NK-92 (cell line): ENCODE data around the gene KCNQ1.

Experiments used
- DNase-seq: peaks from one replicate; lab custom pipeline; 2025; ENCODE audit not compliant: unreplicated experiment; lab: John Stamatoyannopoulos, UW

KCNQ1 gene

GRCh38 chr11:2752923-2753322 is 308.1 kb downstream of the KCNQ1 start:
- no peak for DNase-seq

- DNase-seq: no peak
Measured at GRCh38 chr11:2754008-2754407, 309.2 kb downstream of the KCNQ1 start.

GRCh38 chr11:2755071-2755470 is 310.3 kb downstream of the KCNQ1 start:
- no peak for DNase-seq

GRCh38 chr11:2758751-2759150 is 313.9 kb downstream of the KCNQ1 start:
- DNase-seq: no peak

GRCh38 chr11:2759228-2760195 is 314.7 kb downstream of the KCNQ1 start:
- DNase-seq: no peak

GRCh38 chr11:2760196-2760871 is 315.5 kb downstream of the KCNQ1 start:
- DNase-seq: no peak

GRCh38 chr11:2761131-2762030 is 316.6 kb downstream of the KCNQ1 start:
- DNase-seq: no peak

GRCh38 chr11:2762031-2762380 is 317.2 kb downstream of the KCNQ1 start:
- no peak for DNase-seq

GRCh38 chr11:2762451-2762850 is 317.6 kb downstream of the KCNQ1 start:
- no peak for DNase-seq

- DNase-seq: no peak
Measured at GRCh38 chr11:2763984-2764383, 319.2 kb downstream of the KCNQ1 start.

- DNase-seq: no peak
Measured at GRCh38 chr11:2765491-2765890, 320.7 kb downstream of the KCNQ1 start.

- no peak for DNase-seq
Measured at GRCh38 chr11:2766166-2766565, 321.4 kb downstream of the KCNQ1 start.

- DNase-seq: no peak
Measured at GRCh38 chr11:2767071-2767470, 322.3 kb downstream of the KCNQ1 start.

GRCh38 chr11:2767801-2768200 is 323.0 kb downstream of the KCNQ1 start:
- DNase-seq: no peak

GRCh38 chr11:2768471-2769408 is 323.9 kb downstream of the KCNQ1 start:
- no peak for DNase-seq

GRCh38 chr11:2769409-2770095 is 324.7 kb downstream of the KCNQ1 start:
- DNase-seq: no peak

GRCh38 chr11:2770096-2770751 is 325.4 kb downstream of the KCNQ1 start:
- no peak for DNase-seq

- no peak for DNase-seq
Measured at GRCh38 chr11:2770761-2771301, 326.0 kb downstream of the KCNQ1 start.
